HCT116 (cell line): ENCODE results near the gene GPANK1. TPM values are rescaled to one million over a fixed set of nuclear protein-coding genes. Genes with fewer than 3 reads are reported as not detected.

Experiments
- ATAC-seq: fragments of 200-7000 bp; cut with Tn5 transposase; 2 replicates; pipeline ENCODE4 v1.9.1; 2020; ENCODE audit warnings: mild to moderate bottlenecking, moderate library complexity
- BruUV-seq: library from RNA; stranded (reverse); fragments of 400-500 nt; replicated peaks from 2 replicates; lab custom pipeline; 2021; lab: Mats Ljungman, UMichigan
- CTCF ChIA-PET: fragments of 300-600 bp; sonication (Branson Sonifier 250); formaldehyde crosslinking; loops from one replicate; lab custom pipeline; 2021; ENCODE audit warnings: antibody characterized with exemption; lab: Charles Lee
- POLR2A ChIA-PET: fragments of 300-600, 350-600 bp; sonication (Branson Sonifier 250); formaldehyde crosslinking; loops from one replicate; lab custom pipeline; 2021; ENCODE audit warnings: antibody characterized with exemption; lab: Charles Lee
- RAD21 ChIA-PET, 2 experiments: fragments of 300-600 bp; sonication (Branson Sonifier 250); formaldehyde crosslinking; loops; one replicate each; lab custom pipeline; 2023; ENCODE audit warnings: low total read pairs in 2 of 2; ENCODE audit not compliant: uncharacterized antibody in 2 of 2, unreplicated experiment in 2 of 2, low non-redundant PET in 1 of 2; lab: Charles Lee
- DNase-seq: peaks from one replicate; pipeline ENCODE4 v3.0.0-alpha.2; 2010; ENCODE audit warnings: low read depth, low spot score
- H2AFZ ChIP-seq: fragments of 200-600 bp; shearing (Covaris generic), sonication (generic); 2 replicates; pipeline ENCODE4 v1.6.1; 2017; ENCODE audit warnings: low read depth, mixed run types, mixed read lengths, antibody characterized with exemption, low read length; ENCODE audit not compliant: poor library complexity, severe bottlenecking
- H3K27ac ChIP-seq: 2 replicates; pipeline ENCODE4 v1.5.1; 2012; ENCODE audit warnings: low read depth, low read length
- H3K27me3 ChIP-seq: fragments of 200-600 bp; sonication (generic); 2 replicates; pipeline ENCODE4 v1.6.1; 2016; ENCODE audit warnings: mixed run types, low read length, mixed read lengths; ENCODE audit not compliant: insufficient read depth
- H3K36me3 ChIP-seq, 2 experiments: fragments of 200-500 bp in 1 of 2; fragments of 200-600 bp in 1 of 2; sonication (Bioruptor generic) in 1 of 2; sonication (generic) in 1 of 2; 2 replicates each; pipeline versions ENCODE4 v1.5.1 to v1.6.1; 2014 to 2016; ENCODE audit warnings: low read length in 2 of 2, inconsistent platforms in 1 of 2, mixed read lengths in 1 of 2, mixed run types in 1 of 2; ENCODE audit not compliant: insufficient read depth in 2 of 2, control insufficient read depth in 1 of 2
- H3K4me1 ChIP-seq, 2 experiments: fragments of 200-600 bp in 1 of 2; sonication (generic) in 1 of 2; 2 replicates each; pipeline versions ENCODE4 v1.5.1 to v1.6.1; 2012 to 2017; ENCODE audit warnings: low read length in 2 of 2, inconsistent platforms in 1 of 2, mild to moderate bottlenecking in 1 of 2, mixed read lengths in 1 of 2, mixed run types in 1 of 2, moderate library complexity in 1 of 2; ENCODE audit not compliant: insufficient read depth in 2 of 2, control insufficient read depth in 1 of 2
- H3K4me2 ChIP-seq: fragments of 200-600 bp; sonication (generic); 2 replicates; pipeline ENCODE4 v1.6.1; 2017; ENCODE audit warnings: mixed run types, low read length, mixed read lengths
- H3K4me3 ChIP-seq, 2 experiments: fragments of 200-600 bp in 1 of 2; sonication (generic) in 1 of 2; replicated peaks in 1 of 2; 2 replicates each; pipeline ENCODE4 v1.5.1; 2011 to 2016; ENCODE audit warnings: low read length in 2 of 2, control low read depth in 1 of 2, low read depth in 1 of 2, mild to moderate bottlenecking in 1 of 2, mixed read lengths in 1 of 2, mixed run types in 1 of 2
- H3K79me2 ChIP-seq: fragments of 200-600 bp; sonication (generic); 2 replicates; pipeline ENCODE4 v1.6.1; 2017; ENCODE audit warnings: mild to moderate bottlenecking, mixed run types, low read length, moderate library complexity, mixed read lengths; ENCODE audit not compliant: insufficient read depth
- H3K9ac ChIP-seq: fragments of 200-600 bp; sonication (generic); 2 replicates; pipeline ENCODE4 v1.6.1; 2016; ENCODE audit warnings: low read length, mixed read lengths
- H3K9me2 ChIP-seq: fragments of 200-600 bp; sonication (generic), shearing (Covaris generic); 2 replicates; pipeline ENCODE4 v1.6.1; 2017; ENCODE audit warnings: mixed run types, mild to moderate bottlenecking, moderate library complexity; ENCODE audit not compliant: insufficient read depth
- H3K9me3 ChIP-seq, 2 experiments: fragments of 200-500 bp in 1 of 2; fragments of 200-600 bp in 1 of 2; sonication (Bioruptor generic) in 1 of 2; sonication (generic) in 1 of 2; 2 replicates each; pipeline ENCODE4 v1.6.1; 2014 to 2017; ENCODE audit warnings: low read length in 2 of 2, mixed read lengths in 2 of 2, inconsistent platforms in 1 of 2, low read depth in 1 of 2, mild to moderate bottlenecking in 1 of 2, mixed run types in 1 of 2, moderate library complexity in 1 of 2; ENCODE audit not compliant: control insufficient read depth in 1 of 2, insufficient read depth in 1 of 2
- H4K20me1 ChIP-seq: fragments of 200-600 bp; sonication (generic), shearing (Covaris generic); 2 replicates; pipeline ENCODE4 v1.6.1; 2017; ENCODE audit warnings: mixed run types, mild to moderate bottlenecking, moderate library complexity; ENCODE audit not compliant: insufficient read depth
- CBX3 ChIP-seq: IDR thresholded peaks from 2 replicates; pipeline ENCODE4 v1.6.1; 2012; ENCODE audit warnings: low read depth
- CEBPB ChIP-seq: IDR thresholded peaks from 2 replicates; pipeline ENCODE4 v1.6.1; 2012; ENCODE audit warnings: low read depth
- EGR1 ChIP-seq: IDR thresholded peaks from 2 replicates; pipeline ENCODE4 v1.6.1; 2012; ENCODE audit warnings: low read depth
- ELF1 ChIP-seq: IDR thresholded peaks from 2 replicates; pipeline ENCODE4 v1.6.1; 2012; ENCODE audit warnings: low read depth, borderline replicate concordance
- EZH2 ChIP-seq: fragments of 200-600 bp; sonication (generic); IDR thresholded peaks from 2 replicates; pipeline ENCODE4 v1.6.1; 2017; ENCODE audit warnings: antibody characterized with exemption, mixed run types
- FOSL1 ChIP-seq: IDR thresholded peaks from 2 replicates; pipeline ENCODE4 v1.6.1; 2012; ENCODE audit warnings: low read depth
- POLR2A ChIP-seq: IDR thresholded peaks from 2 replicates; pipeline ENCODE4 v1.7.0; 2011; ENCODE audit warnings: borderline replicate concordance; ENCODE audit not compliant: insufficient read depth, insufficient read length; ENCODE audit errors: extremely low read depth
- POLR2AphosphoS5 ChIP-seq: IDR thresholded peaks from 2 replicates; pipeline ENCODE4 v1.6.1; 2011; ENCODE audit warnings: mild to moderate bottlenecking, low read depth, low read length, moderate library complexity
- SRF ChIP-seq: IDR thresholded peaks from 2 replicates; pipeline ENCODE4 v1.6.1; 2012; ENCODE audit warnings: low read depth
- TCF7L2 ChIP-seq: IDR thresholded peaks from 2 replicates; pipeline ENCODE4 v1.7.0; 2011; ENCODE audit warnings: borderline replicate concordance, inconsistent platforms; ENCODE audit not compliant: insufficient read depth, insufficient read length; ENCODE audit errors: extremely low read depth
- YY1 ChIP-seq: IDR thresholded peaks from 2 replicates; pipeline ENCODE4 v1.6.1; 2011; ENCODE audit warnings: low read length, low read depth, moderate library complexity, mild to moderate bottlenecking; ENCODE audit not compliant: insufficient replicate concordance; ENCODE audit errors: extremely low read depth
- ZFX ChIP-seq: fragments of 450-650 bp; IDR thresholded peaks from 2 replicates; pipeline ENCODE4 v1.6.1; 2017
- ZNF274 ChIP-seq: fragments of 200-500 bp; sonication (Bioruptor generic); IDR thresholded peaks from 2 replicates; pipeline ENCODE4 v1.6.1; 2014; ENCODE audit warnings: mild to moderate bottlenecking, low read depth, low read length, inconsistent platforms
- intact Hi-C: fragments of 100-400 bp; cut with micrococcal nuclease; formaldehyde crosslinking; loops from 2 replicates; pipeline ENCODE4 v1.10.0; 2022
- total RNA-seq: library from RNA; stranded (reverse); gene quantifications from one replicate; pipeline ENCODE4 v1.2.1, GENCODE V29; 2021; ENCODE audit not compliant: unreplicated experiment
- TF ChIP-seq, protein P1 (sequence below): IDR thresholded peaks from 2 replicates; pipeline ENCODE4 v1.6.1; 2011; ENCODE audit warnings: mild to moderate bottlenecking, low read length, moderate library complexity; ENCODE audit not compliant: insufficient replicate concordance; ENCODE audit errors: extremely low read depth

Gene GPANK1
- total RNA-seq, 1 experiment from 2014 or later = 14.8 TPM

DNA sequence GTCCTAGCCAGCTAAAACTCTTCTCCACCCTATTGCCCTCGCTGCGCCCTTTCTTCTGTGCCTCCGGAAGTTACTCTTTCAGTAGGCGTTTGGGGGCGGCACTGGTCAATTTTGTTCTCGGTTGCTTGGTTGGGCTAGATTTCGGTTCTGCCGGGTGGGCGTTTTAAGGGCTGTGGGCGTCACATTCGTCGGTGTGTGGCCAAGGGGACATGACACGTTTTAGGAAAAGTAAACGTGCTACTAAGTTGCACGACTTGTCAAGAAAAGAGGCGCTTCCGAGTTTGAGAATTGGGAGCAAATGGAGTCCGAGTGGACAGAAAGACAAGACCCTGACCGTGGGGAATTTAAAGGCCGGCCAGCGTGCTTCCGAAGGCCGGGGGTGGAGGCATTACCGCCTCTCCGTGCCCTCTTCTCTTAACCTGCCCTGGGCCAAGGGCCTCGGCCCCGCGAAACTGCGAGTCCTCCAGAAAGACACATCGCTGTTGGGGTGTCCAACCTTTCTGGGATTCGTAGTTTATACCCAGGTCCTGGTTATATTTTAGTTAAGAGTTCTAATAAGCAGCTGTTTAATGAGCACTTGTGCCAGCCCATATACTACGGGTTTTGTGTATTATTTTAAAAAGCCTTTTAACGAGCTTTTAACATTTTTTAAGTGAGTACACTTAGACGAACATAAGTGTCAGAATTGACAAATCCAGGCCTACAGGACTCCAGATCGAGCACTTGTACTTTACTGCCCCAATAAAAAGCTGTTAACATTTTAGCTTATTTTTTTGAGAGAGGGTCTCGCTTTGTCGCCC, 11.7 kb downstream of the GPANK1 start:
- TSS peak; percentile 99 for BruUV-seq
- ChIA-PET POLR2A (interaction anchor here (1.2 to 2.6 kb wide), 6 partner anchors 8 to 174 kb away, joined by 3 to 32 read pairs (median 12); partner anchors contain the start of genes ABHD16A, C6orf47, CSNK2B and GPANK1), RAD21 (no interaction called here), CTCF (interaction anchor here (1.0 to 1.1 kb wide), 2 partner anchors 116 to 138 kb away, joined by 3 to 4 read pairs; no protein-coding TSS in a partner anchor)
- Histone ChIP-seq H3K9ac (peak overlapping the region; percentile 80), H3K27ac (peak overlapping the region; percentile 89), H3K79me2 (peaks cover 45% of the 10 kb centered on the region), H3K4me2 (peak overlapping the region; percentile 80), H3K27me3 (no peaks in the 10 kb centered on the region), H3K9me3 (no peaks in the 10 kb centered on the region), H4K20me1 (no peaks in the 10 kb centered on the region), H3K36me3 (peaks cover 13 to 16% of the 10 kb centered on the region in 2 experiments), H2AFZ (no peak overlapping the region), H3K4me1 (peaks cover 7 to 21% of the 10 kb centered on the region in 2 experiments), H3K4me3 (peak overlapping the region; percentile 55 to 66), H3K9me2 (no peaks in the 10 kb centered on the region)
- ATAC-seq = peak; percentile 75
- intact Hi-C loops = loop anchor here (1.0 kb wide), 2 partner anchors 33 to 107 kb away; partner anchors contain the start of genes ATP6V1G2 and PRRC2A
- TF ChIP-seq ZNF274 = no peak
- TF ChIP-seq, protein P1, sequence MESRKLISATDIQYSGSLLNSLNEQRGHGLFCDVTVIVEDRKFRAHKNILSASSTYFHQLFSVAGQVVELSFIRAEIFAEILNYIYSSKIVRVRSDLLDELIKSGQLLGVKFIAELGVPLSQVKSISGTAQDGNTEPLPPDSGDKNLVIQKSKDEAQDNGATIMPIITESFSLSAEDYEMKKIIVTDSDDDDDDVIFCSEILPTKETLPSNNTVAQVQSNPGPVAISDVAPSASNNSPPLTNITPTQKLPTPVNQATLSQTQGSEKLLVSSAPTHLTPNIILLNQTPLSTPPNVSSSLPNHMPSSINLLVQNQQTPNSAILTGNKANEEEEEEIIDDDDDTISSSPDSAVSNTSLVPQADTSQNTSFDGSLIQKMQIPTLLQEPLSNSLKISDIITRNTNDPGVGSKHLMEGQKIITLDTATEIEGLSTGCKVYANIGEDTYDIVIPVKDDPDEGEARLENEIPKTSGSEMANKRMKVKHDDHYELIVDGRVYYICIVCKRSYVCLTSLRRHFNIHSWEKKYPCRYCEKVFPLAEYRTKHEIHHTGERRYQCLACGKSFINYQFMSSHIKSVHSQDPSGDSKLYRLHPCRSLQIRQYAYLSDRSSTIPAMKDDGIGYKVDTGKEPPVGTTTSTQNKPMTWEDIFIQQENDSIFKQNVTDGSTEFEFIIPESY = no peak
- TF ChIP-seq SRF = no peak
- TF ChIP-seq YY1 = no peak
- no peak for TF ChIP-seq CEBPB
- no peak for TF ChIP-seq EGR1
- no peak for TF ChIP-seq EZH2
- no peak for TF ChIP-seq FOSL1
- peak; percentile 92 for TF ChIP-seq POLR2AphosphoS5
- TF ChIP-seq CBX3 = no peak
- no peak for TF ChIP-seq ELF1
- TF ChIP-seq ZFX = 0 out of 2 replicates have a peak, but pooled peaks have one; percentile 28
- TF ChIP-seq POLR2A = peak; percentile 68
- peak; percentile 48 for TF ChIP-seq TCF7L2
- DNase-seq = no peak
